Stimulated activated CD4-positive, alpha-beta T cell treated with anti-CD3 and anti-CD28 coated beads, Interleukin-12 subunit alpha, Interleukin-12 subunit beta, amount 100 ng/mL, for 4 hours (primary cell): ENCODE data around the gene VPS26C.

Experiments
- DNase-seq: peaks from one replicate; pipeline ENCODE4 v3.0.0-alpha.2; 2020

The VPS26C gene

GRCh38 chr21:37199057-37199924, 67.8 kb downstream of the VPS26C start:
- no peak for DNase-seq

- no peak for DNase-seq
Measured at GRCh38 chr21:37197746-37198145, 69.4 kb downstream of the VPS26C start.

DNA sequence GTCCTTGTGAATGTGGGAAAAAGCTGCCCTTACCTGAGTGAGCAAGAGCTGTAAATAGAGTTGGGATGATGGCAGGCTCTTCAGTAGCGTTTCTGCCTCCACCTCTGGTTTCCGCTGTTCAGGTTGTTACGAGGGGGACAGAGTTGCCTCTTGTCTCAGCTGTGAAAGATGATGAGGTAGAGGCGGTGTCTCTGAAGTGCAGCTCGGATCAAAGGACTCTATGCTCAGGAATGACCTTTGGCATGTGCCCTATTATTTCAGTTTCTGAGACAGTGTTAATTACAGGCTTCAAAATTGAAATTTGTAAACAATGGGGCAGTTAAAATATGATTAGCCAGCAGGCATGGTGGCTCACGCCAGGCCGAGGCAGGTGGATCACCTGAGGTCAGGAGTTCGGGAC, 70.3 kb downstream of the VPS26C start:
- DNase-seq: no peak

- DNase-seq: no peak
Measured at GRCh38 chr21:37195610-37196009, 71.5 kb downstream of the VPS26C start.

GRCh38 chr21:37195059-37195458, 72.1 kb downstream of the VPS26C start:
- DNase-seq: no peak

DNA sequence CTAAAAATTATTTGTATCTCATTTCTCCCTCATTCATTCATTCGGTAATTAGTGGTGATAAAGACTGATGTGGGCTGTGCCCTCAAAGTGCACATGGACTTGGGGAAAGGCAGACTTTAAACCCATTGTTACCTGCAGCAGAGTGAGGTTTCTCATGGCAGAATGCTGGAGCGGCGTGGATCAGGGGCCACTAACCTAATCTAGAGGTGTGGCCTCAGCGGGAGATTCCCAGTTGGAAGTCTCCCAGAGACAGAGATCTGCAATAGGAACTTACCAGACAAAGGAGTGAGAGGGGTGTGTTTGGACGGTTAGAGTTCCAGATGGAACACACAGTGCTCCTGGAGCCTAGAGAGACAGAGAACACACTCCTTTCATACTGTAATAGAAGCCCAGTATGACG, 73.5 kb downstream of the VPS26C start:
- no peak for DNase-seq

DNA sequence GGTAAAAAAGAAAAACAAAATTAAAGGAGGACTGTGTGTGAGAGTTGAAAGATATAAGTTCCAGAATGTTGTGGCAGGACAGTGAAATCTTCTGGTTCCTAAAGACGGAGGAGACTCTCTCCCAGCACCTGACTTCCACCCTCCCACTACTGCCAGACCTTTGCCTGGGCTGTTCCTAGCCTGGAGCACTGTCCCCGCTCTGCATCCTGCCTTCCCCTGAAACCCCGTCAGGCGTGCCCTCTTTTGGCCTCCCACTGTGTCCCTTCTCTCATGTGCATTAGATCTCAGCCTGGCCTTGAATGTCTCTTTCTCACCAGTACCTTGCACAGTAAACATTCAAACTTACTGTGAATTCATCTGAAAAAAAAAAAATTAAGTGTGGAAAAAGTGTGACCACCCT, 74.1 kb downstream of the VPS26C start:
- no peak for DNase-seq

GRCh38 chr21:37192019-37192418, 75.1 kb downstream of the VPS26C start:
- no peak for DNase-seq

- DNase-seq: no peak
Measured at GRCh38 chr21:37188825-37189224, 78.3 kb downstream of the VPS26C start.

- no peak for DNase-seq
Measured at GRCh38 chr21:37186983-37187382, 80.2 kb downstream of the VPS26C start.

GRCh38 chr21:37184784-37185593, 82.1 kb downstream of the VPS26C start:
- DNase-seq: no peak

DNA sequence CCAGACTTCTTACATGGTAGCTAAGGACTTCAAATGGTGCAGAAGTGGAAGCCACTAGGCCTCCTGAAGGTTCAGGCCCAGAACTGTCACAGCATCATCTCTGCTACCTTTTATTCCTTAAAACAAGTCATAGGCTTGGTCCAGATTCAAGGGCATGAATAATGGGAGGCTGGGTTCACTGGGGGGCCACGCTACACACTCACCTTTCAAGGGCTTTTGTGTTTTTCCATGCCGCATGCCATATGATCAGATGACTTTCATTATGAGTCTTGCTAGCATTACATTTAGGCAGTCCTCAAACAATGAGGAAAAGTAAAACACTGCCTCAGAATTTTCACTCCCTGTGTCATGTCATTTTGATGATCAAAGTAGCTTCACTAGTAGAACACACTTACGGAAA, 83.4 kb downstream of the VPS26C start:
- no peak for DNase-seq

- no peak for DNase-seq
Measured at GRCh38 chr21:37182222-37182621, 84.9 kb downstream of the VPS26C start.

DNA sequence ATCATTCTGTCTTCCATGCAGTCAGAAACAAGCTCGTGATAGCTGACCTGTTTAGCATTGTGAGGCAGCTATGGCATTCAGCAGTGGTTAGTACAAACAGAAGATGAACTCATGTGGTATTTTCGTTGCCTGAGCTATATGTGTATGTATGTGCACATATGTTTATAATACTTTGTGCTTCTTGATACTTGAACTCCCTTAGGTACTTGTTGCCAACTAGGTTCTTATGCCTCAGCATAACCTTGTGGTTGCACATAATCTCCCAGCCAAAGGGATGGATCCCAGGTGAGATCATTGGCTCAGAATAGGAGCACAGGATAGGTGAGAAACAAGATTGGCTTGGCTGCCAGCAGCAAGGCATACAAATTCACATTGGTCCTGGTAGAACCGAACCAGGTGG, 86.1 kb downstream of the VPS26C start:
- no peak for DNase-seq

- DNase-seq: no peak
Measured at GRCh38 chr21:37176716-37177115, 90.4 kb downstream of the VPS26C start.
